SK-N-SH treated with all-trans-retinoic acid at 6 μM for 48 hours (cell line): Measurements from ENCODE around the gene PAPPA.

Experiments
- BACH2 ChIP-seq: fragments of 250-450 bp; sonication (Bioruptor Pico); IDR thresholded peaks from 2 replicates; pipeline ENCODE4 v1.9.0; 2021; ENCODE audit warnings: mild to moderate bottlenecking, borderline replicate concordance
- CREB5 ChIP-seq: fragments of 250-450 bp; sonication (Bioruptor Pico); IDR thresholded peaks from 2 replicates; pipeline ENCODE4 v1.5.1; 2020; ENCODE audit warnings: low read depth, mild to moderate bottlenecking, moderate library complexity
- PATZ1 ChIP-seq: fragments of 250-450 bp; sonication (Bioruptor Pico); IDR thresholded peaks from 2 replicates; pipeline ENCODE4 v1.8.0; 2020; ENCODE audit warnings: mild to moderate bottlenecking, moderate library complexity, borderline replicate concordance
- TSHZ2 ChIP-seq: fragments of 250-450 bp; sonication (Bioruptor Pico); IDR thresholded peaks from 2 replicates; pipeline ENCODE4 v1.5.0; 2020; ENCODE audit warnings: mild to moderate bottlenecking, moderate library complexity
- ZC3H10 ChIP-seq: fragments of 250-450 bp; sonication (Bioruptor Pico); IDR thresholded peaks from 2 replicates; pipeline ENCODE4 v1.5.1; 2021; ENCODE audit warnings: mild to moderate bottlenecking, moderate library complexity
- ZNF565 ChIP-seq: fragments of 450-650 bp; formaldehyde crosslinking; conservative IDR thresholded peaks from 2 replicates; pipeline ENCODE4 v1.5.0; 2020; ENCODE audit warnings: low read depth, mild to moderate bottlenecking, moderate library complexity

- no peak for TF ChIP-seq BACH2
- no peak for TF ChIP-seq PATZ1 (CRISPR knock-in tag)
- TF ChIP-seq CREB5 (CRISPR knock-in tag): no peak
- TF ChIP-seq ZNF565 (CRISPR knock-in tag): no peak
- TF ChIP-seq TSHZ2 (CRISPR knock-in tag): no peak
- TF ChIP-seq ZC3H10 (CRISPR knock-in tag): no peak
Observed at GRCh38 chr9:116379821-116380220, 226.2 kb downstream of the PAPPA start.
